Measurements from ENCODE around the gene FNBP1. TPM values are rescaled to one million over a fixed set of nuclear protein-coding genes. Genes with fewer than 3 reads are reported as not detected.

FNBP1 gene
- total and polyA plus RNA-seq, 2 of the 8 experiments (the other 6 are each of a cell fraction or from before 2014, with no cell fraction given), result 7.2 to 40.9 TPM

DNA sequence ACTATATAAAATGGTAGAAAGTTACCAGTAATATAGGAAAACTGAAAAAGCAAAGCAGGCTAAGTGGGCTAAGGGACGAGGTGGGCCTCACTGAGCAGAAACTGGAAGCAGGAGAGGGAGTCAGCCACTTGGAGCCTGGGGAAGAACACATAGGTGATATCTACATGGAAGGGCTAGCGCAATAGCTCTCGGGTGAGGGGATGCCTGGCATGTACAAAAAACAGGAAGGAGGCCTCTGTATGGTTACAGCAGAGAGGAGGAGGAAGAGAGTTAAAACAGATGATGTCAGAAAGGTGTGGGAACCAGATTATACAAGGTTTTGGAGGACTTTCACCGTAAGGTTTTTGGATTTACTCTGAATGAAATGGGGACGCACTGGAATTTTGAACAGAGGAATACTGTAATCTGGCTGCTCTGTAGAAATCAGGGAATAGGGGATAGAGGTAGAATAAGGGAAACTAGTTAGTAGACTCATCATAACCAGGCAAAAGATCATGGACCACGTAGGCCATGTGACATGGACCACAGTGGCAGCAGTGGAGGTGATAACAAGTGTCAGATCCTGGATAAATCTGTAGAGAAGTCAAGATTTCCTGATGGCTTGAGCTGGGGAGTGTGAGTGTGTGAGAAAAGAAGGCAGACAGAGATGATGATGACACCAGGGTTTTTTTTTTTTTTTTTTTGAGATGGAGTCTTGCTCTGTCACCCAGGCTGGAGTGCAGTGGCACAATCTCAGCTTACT is 52.5 kb downstream of the FNBP1 start (continued):
- TF ChIP-seq ATF2 (IDR thresholded peaks at IDR 0.05; ENCODE audit: low read length) (no peak), RXRA (IDR thresholded peaks at IDR 0.05; ENCODE audit: insufficient read depth, low read depth, low read length) (no peak), KDM4A (IDR thresholded peaks at IDR 0.05; ENCODE audit: low read depth, low read length, severe bottlenecking) (no peak), TAF1 (IDR thresholded peaks at IDR 0.05; ENCODE audit: low read depth, low read length) (no peak), TBP (IDR thresholded peaks at IDR 0.05; ENCODE audit: low read depth, low read length) (no peak), CBX5 (IDR thresholded peaks at IDR 0.05; ENCODE audit: low read depth, low read length) (no peak), CTBP2 (IDR thresholded peaks at IDR 0.05; ENCODE audit: borderline replicate concordance, insufficient read depth, insufficient read length, low read length) (no peak), SP4 (IDR thresholded peaks at IDR 0.05; ENCODE audit: low read length) (no peak)
